ENCODE measurements around the gene STPG4. TPM values are rescaled to one million over a fixed set of nuclear protein-coding genes. Genes with fewer than 3 reads are reported as not detected.

STPG4 gene
- total and polyA plus RNA-seq, 4 donors = 0.06 to 1.0 (median 0.20) TPM

- Histone ChIP-seq H3K4me1 (ENCODE audit: control insufficient read depth in 5 of 5, insufficient read depth in 5 of 5, low read length in 5 of 5) (peaks cover 0 to 50% (median 18%) of the 10 kb centered on the region in 5 donors), H3K9ac (ENCODE audit: insufficient read depth in 1 of 2, low read length in 2 of 2) (no peak overlapping the region), H3K36me3 (ENCODE audit: control insufficient read depth in 4 of 4, insufficient read depth in 4 of 4, low read length in 4 of 4) (no peaks in the 10 kb centered on the region), H3K27me3 (ENCODE audit: control insufficient read depth in 3 of 3, insufficient read depth in 3 of 3, low read length in 2 of 3) (no peaks in the 10 kb centered on the region), H3K9me3 (ENCODE audit: control insufficient read depth in 4 of 4, insufficient read depth in 3 of 4, low read length in 3 of 4) (no peaks in the 10 kb centered on the region), H3K4me3 (no peak overlapping the region), H3K27ac (ENCODE audit: low read depth in 1 of 2, low read length in 1 of 2) (peak overlapping the region in 1 of 2 donors; percentile 62)
- DNase-seq (peak in 1 of 3 donors; percentile 37), ATAC-seq (ENCODE audit: insufficient read depth, low FRiP score) (peak; percentile 4)
- WGBS, 2 donors = 58 to 68% methylated on average over 11 of the region's 11 CpGs
- TF ChIP-seq CTCF (IDR thresholded peaks at IDR 0.05; ENCODE audit: control extremely low read depth, extremely low read depth) = no peak
Observed at GRCh38 chr2:47079515-47080412, 75.3 kb downstream of the STPG4 start.

- H3K9ac ChIP-seq (ENCODE audit: insufficient read depth in 1 of 2, low read length in 2 of 2) = no peak overlapping the region
- no peaks in the 10 kb centered on the region for H3K36me3 ChIP-seq (ENCODE audit: control insufficient read depth in 4 of 4, insufficient read depth in 4 of 4, low read length in 4 of 4)
- no peak overlapping the region for H3K4me3 ChIP-seq
- H3K27ac ChIP-seq (ENCODE audit: low read depth in 1 of 2, low read length in 1 of 2) = peak overlapping the region in 1 of 2 donors; percentile 86
- TF ChIP-seq CTCF (IDR thresholded peaks at IDR 0.05; ENCODE audit: control extremely low read depth, extremely low read depth) = no peak
- H3K9me3 ChIP-seq (ENCODE audit: control insufficient read depth in 4 of 4, insufficient read depth in 3 of 4, low read length in 3 of 4) = no peaks in the 10 kb centered on the region
- DNase-seq (no peak), ATAC-seq (ENCODE audit: insufficient read depth, low FRiP score) (no peak)
- WGBS, 2 donors = 85 to 91% methylated on average over 17 of the region's 17 CpGs
- no peaks in the 10 kb centered on the region for H3K27me3 ChIP-seq (ENCODE audit: control insufficient read depth in 3 of 3, insufficient read depth in 3 of 3, low read length in 2 of 3)
- H3K4me1 ChIP-seq (ENCODE audit: control insufficient read depth in 5 of 5, insufficient read depth in 5 of 5, low read length in 5 of 5) = peaks cover 0 to 45% (median 18%) of the 10 kb centered on the region in 5 donors
Observed at GRCh38 chr2:47078541-47079482, 76.3 kb downstream of the STPG4 start.

- Histone ChIP-seq H3K27ac (ENCODE audit: low read depth in 1 of 2, low read length in 1 of 2) (peak overlapping the region in 1 of 2 donors; percentile 86), H3K4me1 (ENCODE audit: control insufficient read depth in 5 of 5, insufficient read depth in 5 of 5, low read length in 5 of 5) (peaks cover 1 to 46% (median 12%) of the 10 kb centered on the region in 5 donors), H3K4me3 (no peak overlapping the region), H3K9ac (ENCODE audit: insufficient read depth in 1 of 2, low read length in 2 of 2) (no peak overlapping the region), H3K27me3 (ENCODE audit: control insufficient read depth in 3 of 3, insufficient read depth in 3 of 3, low read length in 2 of 3) (no peaks in the 10 kb centered on the region), H3K36me3 (ENCODE audit: control insufficient read depth in 4 of 4, insufficient read depth in 4 of 4, low read length in 4 of 4) (peaks cover 0 to 2% (median 0%) of the 10 kb centered on the region in 4 donors), H3K9me3 (ENCODE audit: control insufficient read depth in 4 of 4, insufficient read depth in 3 of 4, low read length in 3 of 4) (no peaks in the 10 kb centered on the region)
- no peak for ATAC-seq (ENCODE audit: insufficient read depth, low FRiP score)
- no peak for DNase-seq
- 82 to 88% methylated on average over 9 of the region's 9 CpGs for WGBS, 2 donors
- no peak for TF ChIP-seq CTCF (IDR thresholded peaks at IDR 0.05; ENCODE audit: control extremely low read depth, extremely low read depth)
Observed at GRCh38 chr2:47077442-47078117, 77.5 kb downstream of the STPG4 start.

All from lung (tissue), 12 donors.